BJ (cell line): ENCODE data around the gene RNF144B. TPM values are rescaled to one million over a fixed set of nuclear protein-coding genes. Genes with fewer than 3 reads are reported as not detected.
A peak's percentile ranks its signal among the peaks of the same experiment; 100 is the strongest.

Experiments used
- CTCF ChIA-PET: fragments of 350-600 bp; formaldehyde crosslinking; extraction: SDS; loops from one replicate; lab custom pipeline; 2021; ENCODE audit warnings: antibody characterized with exemption, inconsistent platforms; lab: Yijun Ruan, JAX
- POLR2A ChIA-PET: fragments of 300-600 bp; sonication (Branson Sonifier 250); formaldehyde crosslinking; extraction: SDS; loops from one replicate; lab custom pipeline; 2021; ENCODE audit warnings: antibody characterized with exemption; lab: Charles Lee
- DNase-seq: peaks from one replicate; pipeline ENCODE4 v3.0.0-alpha.2; 2011; ENCODE audit warnings: low read depth
- H3K27me3 ChIP-seq: 2 replicates; pipeline ENCODE4 v1.6.0; 2011; ENCODE audit warnings: low read length; ENCODE audit not compliant: control insufficient read depth, insufficient read depth
- H3K36me3 ChIP-seq: 2 replicates; pipeline ENCODE4 v1.5.1; 2011; ENCODE audit warnings: low read length; ENCODE audit not compliant: control insufficient read depth, insufficient read depth
- H3K4me3 ChIP-seq: 2 replicates; pipeline ENCODE4 v1.5.1; 2011; ENCODE audit warnings: low read depth, mild to moderate bottlenecking, control low read depth, low read length
- polyA plus RNA-seq: library from polyadenylated mRNA; depleted of rRNA; stranded (reverse); fragments of >200 nt; gene quantifications from 2 replicates; pipeline ENCODE4 v1.2.3, GENCODE V29; 2011
- TF ChIP-seq, protein P1 (sequence below): IDR thresholded peaks from 2 replicates; pipeline ENCODE4 v1.5.1; 2011; ENCODE audit warnings: low read depth, mild to moderate bottlenecking, control low read depth, inconsistent platforms, low read length, moderate library complexity; ENCODE audit not compliant: insufficient read depth

Gene RNF144B
- polyA plus RNA-seq, 1 experiment: 1.4 TPM

DNA sequence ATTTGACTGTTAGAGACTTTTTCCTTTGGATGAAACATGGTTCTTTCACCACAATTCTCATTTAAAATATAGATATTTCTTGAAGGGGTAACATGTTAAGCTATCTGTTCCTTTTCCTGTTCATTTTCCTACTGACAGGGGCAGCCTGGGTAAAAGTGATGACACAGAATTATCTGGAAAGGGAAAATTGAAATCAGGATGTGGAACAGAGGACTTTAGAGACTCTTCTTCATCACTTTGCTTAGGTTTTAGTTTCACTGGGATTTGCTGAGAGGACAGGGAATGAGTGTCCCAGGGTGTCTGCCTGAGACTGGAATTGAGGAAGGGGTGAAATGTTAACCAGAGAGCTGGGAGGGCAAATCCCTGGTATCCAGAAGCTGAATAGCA is 116.0 kb downstream of the RNF144B start:
- Histone ChIP-seq H3K27me3 (no peaks in the 10 kb centered on the region), H3K36me3 (no peaks in the 10 kb centered on the region), H3K4me3 (no peak overlapping the region)
- POLR2A ChIA-PET: no interaction called here
- CTCF ChIA-PET: interaction anchor here (0.9 to 9.3 kb wide), 21 partner anchors 15 to 239 kb away, joined by 3 to 131 read pairs (median 5); partner anchors contain the start of genes DEK and RNF144B
- DNase-seq: no peak
- TF ChIP-seq, protein P1, sequence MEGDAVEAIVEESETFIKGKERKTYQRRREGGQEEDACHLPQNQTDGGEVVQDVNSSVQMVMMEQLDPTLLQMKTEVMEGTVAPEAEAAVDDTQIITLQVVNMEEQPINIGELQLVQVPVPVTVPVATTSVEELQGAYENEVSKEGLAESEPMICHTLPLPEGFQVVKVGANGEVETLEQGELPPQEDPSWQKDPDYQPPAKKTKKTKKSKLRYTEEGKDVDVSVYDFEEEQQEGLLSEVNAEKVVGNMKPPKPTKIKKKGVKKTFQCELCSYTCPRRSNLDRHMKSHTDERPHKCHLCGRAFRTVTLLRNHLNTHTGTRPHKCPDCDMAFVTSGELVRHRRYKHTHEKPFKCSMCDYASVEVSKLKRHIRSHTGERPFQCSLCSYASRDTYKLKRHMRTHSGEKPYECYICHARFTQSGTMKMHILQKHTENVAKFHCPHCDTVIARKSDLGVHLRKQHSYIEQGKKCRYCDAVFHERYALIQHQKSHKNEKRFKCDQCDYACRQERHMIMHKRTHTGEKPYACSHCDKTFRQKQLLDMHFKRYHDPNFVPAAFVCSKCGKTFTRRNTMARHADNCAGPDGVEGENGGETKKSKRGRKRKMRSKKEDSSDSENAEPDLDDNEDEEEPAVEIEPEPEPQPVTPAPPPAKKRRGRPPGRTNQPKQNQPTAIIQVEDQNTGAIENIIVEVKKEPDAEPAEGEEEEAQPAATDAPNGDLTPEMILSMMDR: no peak

DNA sequence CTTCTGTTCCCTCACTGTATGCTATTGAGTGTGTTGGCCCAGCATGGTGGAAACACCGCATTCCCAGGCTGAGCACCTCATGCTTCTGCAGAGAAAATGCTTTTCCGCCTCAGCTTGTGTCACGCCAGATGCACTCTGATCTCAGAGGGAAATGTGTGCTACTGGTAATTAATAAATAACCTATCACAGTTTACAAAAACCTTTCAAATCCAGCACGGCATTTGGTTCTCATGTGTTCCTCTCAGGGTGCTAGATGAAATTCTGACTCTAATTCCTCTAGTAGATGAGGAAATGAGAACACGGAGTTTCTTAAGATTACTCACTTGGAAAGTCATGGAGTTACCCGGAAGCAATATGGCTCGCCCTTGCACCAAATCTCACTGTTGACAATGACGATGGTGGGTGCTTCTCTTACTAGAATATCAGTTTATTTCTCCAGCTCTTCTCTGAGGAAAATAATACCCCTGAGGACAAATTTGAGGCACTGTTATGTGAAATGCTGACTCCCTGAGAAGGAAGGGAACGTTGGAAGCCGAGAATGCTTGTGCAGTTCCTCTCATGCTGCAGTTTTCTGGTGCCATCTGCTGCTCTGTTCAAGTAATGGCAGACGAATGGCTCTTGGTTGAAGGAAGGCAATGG is 116.6 kb downstream of the RNF144B start:
- H3K4me3 ChIP-seq: no peak overlapping the region
- no peaks in the 10 kb centered on the region for H3K27me3 ChIP-seq
- H3K36me3 ChIP-seq: no peaks in the 10 kb centered on the region
- TF ChIP-seq, protein P1: peak; percentile 91
- POLR2A ChIA-PET: no interaction called here
- peak; percentile 25 for DNase-seq
- CTCF ChIA-PET: interaction anchor here (0.9 to 9.3 kb wide), 22 partner anchors 10 to 239 kb away, joined by 3 to 131 read pairs (median 5); partner anchors contain the start of genes DEK and RNF144B

GRCh38 chr6:18504232-18504596 is 117.1 kb downstream of the RNF144B start:
- no peak for DNase-seq
- no peaks in the 10 kb centered on the region for H3K27me3 ChIP-seq
- TF ChIP-seq, protein P1: no peak
- ChIA-PET CTCF (interaction anchor here (0.7 to 9.3 kb wide), 9 partner anchors 10 to 207 kb away, joined by 3 to 131 read pairs (median 5); no protein-coding TSS in a partner anchor), POLR2A (no interaction called here)
- no peaks in the 10 kb centered on the region for H3K36me3 ChIP-seq
- H3K4me3 ChIP-seq: no peak overlapping the region

DNA sequence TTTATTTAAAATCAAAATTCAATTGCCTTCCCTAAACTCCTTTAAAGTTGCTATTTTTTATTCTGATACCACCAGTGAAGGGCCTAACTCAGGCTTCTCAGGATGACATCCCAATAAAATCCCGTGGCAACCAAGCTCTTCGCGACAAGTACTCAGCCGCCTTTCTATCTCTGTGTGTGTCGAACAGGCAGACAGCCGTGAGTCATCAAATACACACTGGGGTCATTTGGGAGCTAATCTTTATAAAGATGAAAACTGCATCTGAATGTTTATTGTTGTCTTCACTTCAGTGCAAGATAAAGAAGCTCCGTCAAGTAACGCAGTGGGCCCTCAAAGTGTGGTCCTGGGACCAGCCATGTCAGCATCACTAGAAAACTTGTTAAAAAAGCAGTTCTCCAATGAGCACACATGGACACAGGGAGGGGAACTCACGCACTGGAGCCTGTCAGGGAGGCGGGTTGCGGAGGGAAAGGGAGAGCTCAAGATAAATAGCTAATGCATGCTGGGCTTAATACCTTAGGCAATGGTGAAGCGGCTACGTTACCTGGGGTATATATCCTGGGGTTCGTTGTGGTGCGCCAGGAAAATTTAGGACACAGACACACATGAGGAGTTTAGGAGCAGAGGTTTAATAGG is 119.3 kb downstream of the RNF144B start:
- POLR2A ChIA-PET: no interaction called here
- TF ChIP-seq, protein P1: no peak
- Histone ChIP-seq H3K4me3 (no peak overlapping the region), H3K27me3 (no peaks in the 10 kb centered on the region), H3K36me3 (no peaks in the 10 kb centered on the region)
- no peak for DNase-seq
- CTCF ChIA-PET: interaction anchor here (1.2 to 9.3 kb wide), 5 partner anchors 115 to 689 kb away, joined by 3 to 131 read pairs (median 4); no protein-coding TSS in a partner anchor

- no peak overlapping the region for H3K4me3 ChIP-seq
- POLR2A ChIA-PET: interaction anchor here (1.0 kb wide), 1 partner anchor 193 kb away, joined by 6 read pairs; no protein-coding TSS in a partner anchor
- H3K36me3 ChIP-seq: no peaks in the 10 kb centered on the region
- no peak for DNase-seq
- CTCF ChIA-PET: interaction anchor here (1.7 to 9.3 kb wide), 2 partner anchors 116 to 184 kb away, joined by 4 to 131 read pairs; no protein-coding TSS in a partner anchor
- H3K27me3 ChIP-seq: no peaks in the 10 kb centered on the region
- TF ChIP-seq, protein P1: no peak
Observed at GRCh38 chr6:18507018-18507415, 119.9 kb downstream of the RNF144B start.
